Uterus (tissue), 4 donors: Measurements from ENCODE around the gene NAT14. TPM values are rescaled to one million over a fixed set of nuclear protein-coding genes. Genes with fewer than 3 reads are reported as not detected.

Experiments used
- DNase-seq, 2 donors: peaks; one replicate each; pipeline ENCODE4 v3.0.0-alpha.2; 2019 to 2020
- H3K27ac ChIP-seq, 2 donors: fragments of 200-600 bp; sonication (generic); 1 replicate in 1 of 2; 2 replicates in 1 of 2; pipeline ENCODE4 v1.5.1; 2016 to 2018
- H3K27me3 ChIP-seq, 2 donors: fragments of 200-600 bp; sonication (generic); one replicate each; pipeline ENCODE4 v1.5.1; 2018 to 2019; ENCODE audit warnings: control low read depth in 1 of 2
- H3K36me3 ChIP-seq, 2 donors: fragments of 200-600 bp; sonication (generic); one replicate each; pipeline ENCODE4 v1.5.1; 2019; ENCODE audit warnings: control low read depth in 1 of 2
- H3K4me1 ChIP-seq, 2 donors: fragments of 200-600 bp; sonication (generic); one replicate each; pipeline ENCODE4 v1.5.1; 2018 to 2019; ENCODE audit warnings: control low read depth in 1 of 2
- H3K4me3 ChIP-seq, 2 donors: fragments of 200-600 bp; sonication (generic); 1 replicate in 1 of 2; 2 replicates in 1 of 2; pipeline ENCODE4 v1.5.1; 2018 to 2019; ENCODE audit warnings: mild to moderate bottlenecking in 1 of 2
- H3K9me3 ChIP-seq, 2 donors: fragments of 200-600 bp; sonication (generic); one replicate each; pipeline ENCODE4 v1.5.1; 2019; ENCODE audit warnings: control low read depth in 1 of 2
- POLR2A ChIP-seq, 2 donors: fragments of 450-650 bp; IDR thresholded peaks; one replicate each; pipeline ENCODE4 v1.6.1; 2016; ENCODE audit warnings: antibody characterized with exemption in 2 of 2, mild to moderate bottlenecking in 1 of 2, moderate library complexity in 1 of 2
- intact Hi-C: fragments of 100-400 bp; cut with DNase I; formaldehyde crosslinking; loops from one replicate; pipeline ENCODE4 v1.15.1; 2023; ENCODE audit warnings: low total_unique reads
- total RNA-seq, 4 donors: library from RNA; depleted of rRNA in 3 of 4; stranded (reverse); fragments of >200 nt in 3 of 4; gene quantifications; one replicate each; pipeline versions ENCODE4 v1.1.0 to v1.2.4, GENCODE V29; 2014 to 2023
- TF ChIP-seq, protein P1 (sequence below), 4 experiments: fragments of 200-600 bp in 2 of 4; fragments of 450-650 bp in 2 of 4; sonication (generic) in 2 of 4; IDR thresholded peaks; one replicate each; pipeline ENCODE4 v1.5.1; 2016 to 2019; ENCODE audit warnings: antibody characterized with exemption in 4 of 4, mild to moderate bottlenecking in 2 of 4, moderate library complexity in 1 of 4
- donor health status: DM: yes; HTN: yes; CAD: no.

Gene NAT14
- total RNA-seq, 4 donors from 2014 or later, result 16.8 to 44.3 (median 19.6) TPM

- DNase-seq, result peak; percentile 35 to 50
- no peaks in the 10 kb centered on the region for H3K27me3 ChIP-seq
- H3K36me3 ChIP-seq, result no peaks in the 10 kb centered on the region
- intact Hi-C loops, result no loop called here
- H3K4me3 ChIP-seq, result no peak overlapping the region
- H3K9me3 ChIP-seq, result no peaks in the 10 kb centered on the region
- TF ChIP-seq POLR2A (IDR thresholded peaks at IDR 0.05), result no peak
- TF ChIP-seq, protein P1, sequence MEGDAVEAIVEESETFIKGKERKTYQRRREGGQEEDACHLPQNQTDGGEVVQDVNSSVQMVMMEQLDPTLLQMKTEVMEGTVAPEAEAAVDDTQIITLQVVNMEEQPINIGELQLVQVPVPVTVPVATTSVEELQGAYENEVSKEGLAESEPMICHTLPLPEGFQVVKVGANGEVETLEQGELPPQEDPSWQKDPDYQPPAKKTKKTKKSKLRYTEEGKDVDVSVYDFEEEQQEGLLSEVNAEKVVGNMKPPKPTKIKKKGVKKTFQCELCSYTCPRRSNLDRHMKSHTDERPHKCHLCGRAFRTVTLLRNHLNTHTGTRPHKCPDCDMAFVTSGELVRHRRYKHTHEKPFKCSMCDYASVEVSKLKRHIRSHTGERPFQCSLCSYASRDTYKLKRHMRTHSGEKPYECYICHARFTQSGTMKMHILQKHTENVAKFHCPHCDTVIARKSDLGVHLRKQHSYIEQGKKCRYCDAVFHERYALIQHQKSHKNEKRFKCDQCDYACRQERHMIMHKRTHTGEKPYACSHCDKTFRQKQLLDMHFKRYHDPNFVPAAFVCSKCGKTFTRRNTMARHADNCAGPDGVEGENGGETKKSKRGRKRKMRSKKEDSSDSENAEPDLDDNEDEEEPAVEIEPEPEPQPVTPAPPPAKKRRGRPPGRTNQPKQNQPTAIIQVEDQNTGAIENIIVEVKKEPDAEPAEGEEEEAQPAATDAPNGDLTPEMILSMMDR (IDR thresholded peaks at IDR 0.05), result no peak
- H3K27ac ChIP-seq, result peak overlapping the region; percentile 96 to 99
- H3K4me1 ChIP-seq, result peaks cover 8 to 20% of the 10 kb centered on the region in 2 donors
Measured at GRCh38 chr19:55489711-55490477, 4.9 kb downstream of the NAT14 start.

DNA sequence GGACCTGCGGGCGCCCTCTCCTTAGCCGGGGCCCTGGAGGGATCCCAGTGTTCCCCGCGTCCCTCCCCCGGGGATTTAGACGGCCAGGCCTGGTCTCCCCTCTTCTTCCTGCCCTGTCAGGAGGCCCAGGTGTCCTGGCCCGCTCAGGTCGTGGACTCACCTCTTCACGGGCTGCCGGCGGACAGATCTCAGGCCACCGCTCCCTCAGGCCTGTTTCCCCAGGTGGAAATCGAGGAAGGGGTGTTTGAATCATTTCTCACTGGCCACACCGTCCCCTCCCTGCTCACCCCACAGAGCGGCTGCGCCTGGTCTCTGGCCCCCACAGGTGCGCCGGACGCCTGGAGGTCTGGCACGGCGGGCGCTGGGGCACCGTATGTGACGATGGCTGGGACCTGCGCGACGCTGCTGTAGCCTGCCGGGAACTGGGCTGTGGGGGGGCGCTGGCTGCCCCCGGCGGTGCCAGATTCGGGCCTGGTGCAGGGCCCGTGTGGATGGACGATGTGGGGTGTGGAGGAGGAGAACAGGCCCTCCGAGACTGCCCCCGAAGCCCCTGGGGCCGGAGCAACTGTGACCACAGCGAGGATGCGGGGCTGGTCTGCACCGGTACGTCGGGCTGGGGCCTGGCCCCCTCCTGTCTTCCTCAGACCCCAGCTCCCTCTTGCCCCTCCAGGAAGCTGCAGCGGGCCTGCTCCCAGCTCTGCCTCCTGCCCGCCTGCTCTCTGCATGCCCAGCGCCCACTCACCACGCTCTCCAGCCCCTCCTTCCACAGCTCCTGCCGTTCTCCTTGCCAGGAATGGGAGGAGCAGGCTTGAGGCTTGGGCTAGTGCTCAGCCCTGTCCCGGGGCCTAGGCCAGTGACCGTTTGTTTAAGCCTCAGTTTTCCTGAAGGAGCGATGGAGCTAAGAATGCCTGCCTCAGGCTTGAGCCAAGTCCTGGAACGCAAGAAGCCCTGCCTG is 5.8 kb downstream of the NAT14 start:
- peak overlapping the region; percentile 96 to 99 for H3K27ac ChIP-seq
- H3K4me3 ChIP-seq, result no peak overlapping the region
- H3K27me3 ChIP-seq, result no peaks in the 10 kb centered on the region
- peaks cover 8 to 16% of the 10 kb centered on the region in 2 donors for H3K4me1 ChIP-seq
- TF ChIP-seq, protein P1 (IDR thresholded peaks at IDR 0.05), result no peak
- TF ChIP-seq POLR2A (IDR thresholded peaks at IDR 0.05), result no peak
- H3K9me3 ChIP-seq, result no peaks in the 10 kb centered on the region
- H3K36me3 ChIP-seq, result no peaks in the 10 kb centered on the region
- peak; percentile 50 to 58 for DNase-seq
- intact Hi-C loops, result no loop called here

DNA sequence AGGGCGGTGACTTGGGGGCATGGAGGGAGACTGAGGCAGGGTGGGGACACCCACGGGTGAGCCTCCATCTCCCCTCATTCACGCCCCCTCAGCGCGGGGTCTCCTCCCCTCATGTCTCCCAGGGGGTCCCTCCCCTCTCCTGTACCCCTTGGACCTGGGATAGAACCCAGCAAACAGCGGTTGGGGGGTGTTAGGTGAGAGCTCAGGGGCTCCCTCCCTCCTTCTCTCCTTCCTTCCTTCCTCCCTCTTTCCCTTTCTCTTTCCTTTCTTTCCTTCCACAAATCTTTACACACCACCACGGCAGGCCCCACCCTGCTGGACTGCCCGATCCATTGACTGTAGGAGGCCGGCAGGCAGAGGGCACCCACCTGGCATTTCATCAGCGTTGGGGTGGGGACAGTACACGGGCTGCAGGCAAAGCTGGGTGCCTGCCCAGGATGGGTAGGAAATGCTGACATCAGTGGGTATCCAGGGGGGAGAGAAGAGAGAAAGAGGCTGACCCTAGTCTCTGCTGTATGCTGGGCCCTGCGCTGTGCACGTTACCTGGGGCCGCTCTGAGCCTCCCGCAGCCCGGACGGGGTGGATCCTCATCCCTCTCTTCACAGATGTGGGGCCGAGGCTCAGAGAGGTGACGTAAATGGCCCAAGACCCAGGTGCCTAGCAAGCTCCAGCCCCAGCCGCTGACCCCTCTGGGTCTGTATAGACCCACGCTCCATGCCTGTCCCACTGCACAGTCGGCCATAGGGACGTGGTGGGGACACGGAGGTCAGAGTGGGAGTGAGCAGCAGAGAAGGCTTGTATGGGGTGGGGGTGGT is 6.8 kb downstream of the NAT14 start:
- Histone ChIP-seq H3K9me3 (no peaks in the 10 kb centered on the region), H3K4me1 (peaks cover 8% of the 10 kb centered on the region in 2 donors), H3K4me3 (no peak overlapping the region), H3K27ac (peak overlapping the region; percentile 96 to 99), H3K36me3 (no peaks in the 10 kb centered on the region), H3K27me3 (no peaks in the 10 kb centered on the region)
- DNase-seq, result peak; percentile 67 to 69
- TF ChIP-seq, protein P1 (IDR thresholded peaks at IDR 0.05), result no peak
- no peak for TF ChIP-seq POLR2A (IDR thresholded peaks at IDR 0.05)
- intact Hi-C loops, result no loop called here

DNA sequence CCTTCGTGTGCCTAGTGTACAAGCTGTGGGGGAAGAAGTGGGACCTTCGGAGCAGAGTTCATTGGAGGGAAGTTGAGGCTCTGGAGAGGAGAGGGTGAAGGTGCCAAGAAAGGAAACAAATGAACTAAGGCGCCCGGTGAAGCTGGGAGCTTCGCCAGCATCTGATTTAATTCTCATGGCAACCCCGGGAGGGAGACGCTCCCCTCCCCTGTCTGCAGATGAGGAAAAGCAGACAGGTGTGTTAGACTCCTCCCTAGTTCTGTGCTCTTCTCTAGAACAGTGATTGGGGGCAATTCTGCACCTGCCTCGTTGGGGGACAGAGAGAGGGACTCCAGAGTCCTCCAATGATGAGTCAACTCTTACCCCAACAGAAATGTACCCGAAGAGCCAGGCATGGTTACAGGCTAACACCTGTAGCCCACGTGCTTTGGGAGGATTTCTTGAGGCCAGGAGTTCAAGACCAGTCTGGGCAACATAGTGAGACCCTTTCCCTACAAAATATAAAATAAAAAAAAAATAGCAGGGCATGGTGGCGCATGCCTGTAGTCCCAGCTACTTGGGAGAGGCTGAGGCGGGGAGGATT is 7.5 kb downstream of the NAT14 start:
- no peaks in the 10 kb centered on the region for H3K36me3 ChIP-seq
- TF ChIP-seq, protein P1 (IDR thresholded peaks at IDR 0.05), result no peak
- no peak for TF ChIP-seq POLR2A (IDR thresholded peaks at IDR 0.05)
- peak; percentile 47 to 54 for DNase-seq
- no peak overlapping the region for H3K4me3 ChIP-seq
- H3K27me3 ChIP-seq, result no peaks in the 10 kb centered on the region
- H3K9me3 ChIP-seq, result no peaks in the 10 kb centered on the region
- H3K27ac ChIP-seq, result peak overlapping the region; percentile 96 to 99
- intact Hi-C loops, result no loop called here
- H3K4me1 ChIP-seq, result peaks cover under 1 to 8% of the 10 kb centered on the region in 2 donors
